ENCODE measurements around the gene CYB5A.

Gene CYB5A

GRCh38 chr18:74225193-74225840, 66.4 kb downstream of the CYB5A start:
- H3K27ac ChIP-seq (ENCODE audit: low read length), result no peak overlapping the region
- H3K9ac ChIP-seq (ENCODE audit: low read length), result no peak overlapping the region
- H3K27me3 ChIP-seq (ENCODE audit: control insufficient read depth, insufficient read depth, low read length), result no peaks in the 10 kb centered on the region
- H3K9me3 ChIP-seq (ENCODE audit: control insufficient read depth, low read depth, low read length), result no peaks in the 10 kb centered on the region
- no peaks in the 10 kb centered on the region for H3K36me3 ChIP-seq (ENCODE audit: control insufficient read depth, low read depth, low read length)
- H3K4me1 ChIP-seq (ENCODE audit: control insufficient read depth, low read depth, low read length), result no peaks in the 10 kb centered on the region
- no peak overlapping the region for H3K4me3 ChIP-seq (ENCODE audit: low read length)

GRCh38 chr18:74222710-74223494, 68.9 kb downstream of the CYB5A start:
- no peaks in the 10 kb centered on the region for H3K9me3 ChIP-seq (ENCODE audit: control insufficient read depth, low read depth, low read length)
- H3K9ac ChIP-seq (ENCODE audit: low read length), result no peak overlapping the region
- H3K36me3 ChIP-seq (ENCODE audit: control insufficient read depth, low read depth, low read length), result no peaks in the 10 kb centered on the region
- no peak overlapping the region for H3K27ac ChIP-seq (ENCODE audit: low read length)
- H3K27me3 ChIP-seq (ENCODE audit: control insufficient read depth, insufficient read depth, low read length), result no peaks in the 10 kb centered on the region
- no peaks in the 10 kb centered on the region for H3K4me1 ChIP-seq (ENCODE audit: control insufficient read depth, low read depth, low read length)
- no peak overlapping the region for H3K4me3 ChIP-seq (ENCODE audit: low read length)

- H3K36me3 ChIP-seq (ENCODE audit: control insufficient read depth, low read depth, low read length), result no peaks in the 10 kb centered on the region
- H3K9me3 ChIP-seq (ENCODE audit: control insufficient read depth, low read depth, low read length), result no peaks in the 10 kb centered on the region
- no peak overlapping the region for H3K9ac ChIP-seq (ENCODE audit: low read length)
- H3K4me3 ChIP-seq (ENCODE audit: low read length), result no peak overlapping the region
- H3K4me1 ChIP-seq (ENCODE audit: control insufficient read depth, low read depth, low read length), result no peaks in the 10 kb centered on the region
- H3K27ac ChIP-seq (ENCODE audit: low read length), result no peak overlapping the region
- no peaks in the 10 kb centered on the region for H3K27me3 ChIP-seq (ENCODE audit: control insufficient read depth, insufficient read depth, low read length)
Measured at GRCh38 chr18:74221081-74221480, 70.7 kb downstream of the CYB5A start.

- Histone ChIP-seq H3K27ac (ENCODE audit: low read length) (no peak overlapping the region), H3K4me3 (ENCODE audit: low read length) (no peak overlapping the region), H3K9ac (ENCODE audit: low read length) (no peak overlapping the region), H3K9me3 (ENCODE audit: control insufficient read depth, low read depth, low read length) (no peaks in the 10 kb centered on the region), H3K36me3 (ENCODE audit: control insufficient read depth, low read depth, low read length) (no peaks in the 10 kb centered on the region), H3K27me3 (ENCODE audit: control insufficient read depth, insufficient read depth, low read length) (no peaks in the 10 kb centered on the region), H3K4me1 (ENCODE audit: control insufficient read depth, low read depth, low read length) (no peaks in the 10 kb centered on the region)
Measured at GRCh38 chr18:74219056-74219455, 72.7 kb downstream of the CYB5A start.

- Histone ChIP-seq H3K27ac (ENCODE audit: low read length) (no peak overlapping the region), H3K9me3 (ENCODE audit: control insufficient read depth, low read depth, low read length) (no peaks in the 10 kb centered on the region), H3K4me1 (ENCODE audit: control insufficient read depth, low read depth, low read length) (no peaks in the 10 kb centered on the region), H3K4me3 (ENCODE audit: low read length) (no peak overlapping the region), H3K27me3 (ENCODE audit: control insufficient read depth, insufficient read depth, low read length) (no peaks in the 10 kb centered on the region), H3K9ac (ENCODE audit: low read length) (no peak overlapping the region), H3K36me3 (ENCODE audit: control insufficient read depth, low read depth, low read length) (no peaks in the 10 kb centered on the region)
Measured at GRCh38 chr18:74217476-74218143, 74.2 kb downstream of the CYB5A start.

- no peak overlapping the region for H3K4me3 ChIP-seq (ENCODE audit: low read length)
- H3K9me3 ChIP-seq (ENCODE audit: control insufficient read depth, low read depth, low read length), result no peaks in the 10 kb centered on the region
- H3K27me3 ChIP-seq (ENCODE audit: control insufficient read depth, insufficient read depth, low read length), result no peaks in the 10 kb centered on the region
- no peak overlapping the region for H3K9ac ChIP-seq (ENCODE audit: low read length)
- no peaks in the 10 kb centered on the region for H3K36me3 ChIP-seq (ENCODE audit: control insufficient read depth, low read depth, low read length)
- H3K27ac ChIP-seq (ENCODE audit: low read length), result no peak overlapping the region
- H3K4me1 ChIP-seq (ENCODE audit: control insufficient read depth, low read depth, low read length), result no peaks in the 10 kb centered on the region
Measured at GRCh38 chr18:74216661-74217110, 75.1 kb downstream of the CYB5A start.

- H3K9me3 ChIP-seq (ENCODE audit: control insufficient read depth, low read depth, low read length), result no peaks in the 10 kb centered on the region
- H3K27ac ChIP-seq (ENCODE audit: low read length), result no peak overlapping the region
- H3K9ac ChIP-seq (ENCODE audit: low read length), result no peak overlapping the region
- no peaks in the 10 kb centered on the region for H3K27me3 ChIP-seq (ENCODE audit: control insufficient read depth, insufficient read depth, low read length)
- no peaks in the 10 kb centered on the region for H3K4me1 ChIP-seq (ENCODE audit: control insufficient read depth, low read depth, low read length)
- H3K36me3 ChIP-seq (ENCODE audit: control insufficient read depth, low read depth, low read length), result no peaks in the 10 kb centered on the region
- no peak overlapping the region for H3K4me3 ChIP-seq (ENCODE audit: low read length)
Measured at GRCh38 chr18:74215863-74216262, 75.9 kb downstream of the CYB5A start.

GRCh38 chr18:74213429-74213828, 78.3 kb downstream of the CYB5A start:
- Histone ChIP-seq H3K27ac (ENCODE audit: low read length) (no peak overlapping the region), H3K27me3 (ENCODE audit: control insufficient read depth, insufficient read depth, low read length) (no peaks in the 10 kb centered on the region), H3K9ac (ENCODE audit: low read length) (no peak overlapping the region), H3K4me3 (ENCODE audit: low read length) (no peak overlapping the region), H3K4me1 (ENCODE audit: control insufficient read depth, low read depth, low read length) (no peaks in the 10 kb centered on the region), H3K9me3 (ENCODE audit: control insufficient read depth, low read depth, low read length) (no peaks in the 10 kb centered on the region), H3K36me3 (ENCODE audit: control insufficient read depth, low read depth, low read length) (no peaks in the 10 kb centered on the region)

- H3K9ac ChIP-seq (ENCODE audit: low read length), result no peak overlapping the region
- no peaks in the 10 kb centered on the region for H3K36me3 ChIP-seq (ENCODE audit: control insufficient read depth, low read depth, low read length)
- H3K4me1 ChIP-seq (ENCODE audit: control insufficient read depth, low read depth, low read length), result no peaks in the 10 kb centered on the region
- H3K27me3 ChIP-seq (ENCODE audit: control insufficient read depth, insufficient read depth, low read length), result no peaks in the 10 kb centered on the region
- no peaks in the 10 kb centered on the region for H3K9me3 ChIP-seq (ENCODE audit: control insufficient read depth, low read depth, low read length)
- no peak overlapping the region for H3K4me3 ChIP-seq (ENCODE audit: low read length)
- no peak overlapping the region for H3K27ac ChIP-seq (ENCODE audit: low read length)
Measured at GRCh38 chr18:74204526-74205152, 87.1 kb downstream of the CYB5A start.

- no peaks in the 10 kb centered on the region for H3K36me3 ChIP-seq (ENCODE audit: control insufficient read depth, low read depth, low read length)
- H3K4me3 ChIP-seq (ENCODE audit: low read length), result no peak overlapping the region
- H3K9ac ChIP-seq (ENCODE audit: low read length), result no peak overlapping the region
- no peaks in the 10 kb centered on the region for H3K27me3 ChIP-seq (ENCODE audit: control insufficient read depth, insufficient read depth, low read length)
- no peaks in the 10 kb centered on the region for H3K4me1 ChIP-seq (ENCODE audit: control insufficient read depth, low read depth, low read length)
- H3K9me3 ChIP-seq (ENCODE audit: control insufficient read depth, low read depth, low read length), result no peaks in the 10 kb centered on the region
- no peak overlapping the region for H3K27ac ChIP-seq (ENCODE audit: low read length)
Measured at GRCh38 chr18:74203811-74204210, 88.0 kb downstream of the CYB5A start.

Data from iPS-18a (cell line).